Suprapubic skin (tissue), 2 donors: ENCODE results near the gene CYP46A1.

Experiments used
- EP300 ChIP-seq: sonication (generic); formaldehyde crosslinking; IDR thresholded peaks from one replicate; pipeline ENCODE4 v1.6.1; 2017; ENCODE audit warnings: antibody characterized with exemption
- POLR2A ChIP-seq, 2 donors: fragments of 450-650 bp; IDR thresholded peaks; one replicate each; pipeline ENCODE4 v1.6.1; 2017; ENCODE audit warnings: antibody characterized with exemption in 2 of 2, mild to moderate bottlenecking in 2 of 2, moderate library complexity in 2 of 2

- TF ChIP-seq EP300, result no peak
- TF ChIP-seq POLR2A (IDR thresholded peaks at IDR 0.05), result no peak
These were observed 9.2 kb upstream of the CYP46A1 start for GRCh38 chr14:99674776-99675381.
